GM23248 (cell line): ENCODE data around the gene TCOF1. TPM values are rescaled to one million over a fixed set of nuclear protein-coding genes. Genes with fewer than 3 reads are reported as not detected.
"Not testable (repeated sequence)": the region's sequence is repeated elsewhere in the genome, so short reads cannot be mapped to it uniquely, and the experiment has no call there.

Experiments used
- DNase-seq: peaks from one replicate; pipeline ENCODE4 v3.0.0-alpha.2; 2015
- H2AFZ ChIP-seq: fragments of 200-600 bp; sonication (generic); 2 replicates; pipeline ENCODE4 v1.6.1; 2016; ENCODE audit warnings: antibody characterized with exemption
- H3F3A ChIP-seq: fragments of 200-600 bp; sonication (generic); 2 replicates; pipeline ENCODE4 v1.6.1; 2016; ENCODE audit warnings: mild to moderate bottlenecking, antibody characterized with exemption, mixed run types; ENCODE audit not compliant: insufficient read depth
- H3K27ac ChIP-seq: fragments of 200-600 bp; sonication (generic); 2 replicates; pipeline ENCODE4 v1.5.1; 2016; ENCODE audit warnings: mild to moderate bottlenecking
- H3K27me3 ChIP-seq: fragments of 200-600 bp; sonication (generic); replicated peaks from 2 replicates; pipeline ENCODE4 v1.6.1; 2016; ENCODE audit warnings: mild to moderate bottlenecking; ENCODE audit not compliant: insufficient read depth
- H3K36me3 ChIP-seq: fragments of 200-600 bp; sonication (generic); 2 replicates; pipeline ENCODE4 v1.6.1; 2016; ENCODE audit warnings: low read depth, mild to moderate bottlenecking
- H3K4me1 ChIP-seq: fragments of 200-600 bp; sonication (generic); 2 replicates; pipeline ENCODE4 v1.6.1; 2016; ENCODE audit warnings: mild to moderate bottlenecking; ENCODE audit not compliant: insufficient read depth
- H3K4me2 ChIP-seq: fragments of 200-600 bp; sonication (generic); one replicate; pipeline ENCODE4 v1.6.1; 2016; ENCODE audit warnings: mild to moderate bottlenecking; ENCODE audit not compliant: unreplicated experiment
- H3K4me3 ChIP-seq: fragments of 200-600 bp; sonication (generic); 2 replicates; pipeline ENCODE4 v1.5.1; 2016; ENCODE audit warnings: mild to moderate bottlenecking
- H3K79me2 ChIP-seq: fragments of 200-600 bp; sonication (generic); 2 replicates; pipeline ENCODE4 v1.6.1; 2016; ENCODE audit warnings: mild to moderate bottlenecking; ENCODE audit not compliant: insufficient read depth
- H3K9ac ChIP-seq: fragments of 200-600 bp; sonication (generic); 2 replicates; pipeline ENCODE4 v1.6.1; 2016; ENCODE audit warnings: mild to moderate bottlenecking
- H3K9me2 ChIP-seq: fragments of 200-600 bp; sonication (generic); 2 replicates; pipeline ENCODE4 v1.6.1; 2016; ENCODE audit warnings: mixed run types, mild to moderate bottlenecking, moderate library complexity; ENCODE audit not compliant: insufficient read depth
- H3K9me3 ChIP-seq: fragments of 200-600 bp; sonication (generic); one replicate; pipeline ENCODE4 v1.6.1; 2017; ENCODE audit warnings: low read depth
- H4K20me1 ChIP-seq: fragments of 200-600 bp; sonication (generic); 2 replicates; pipeline ENCODE4 v1.6.0; 2016; ENCODE audit not compliant: insufficient read depth
- EZH2 ChIP-seq: fragments of 200-600 bp; sonication (generic); IDR thresholded peaks from 2 replicates; pipeline ENCODE4 v1.6.1; 2018; ENCODE audit warnings: antibody characterized with exemption, mild to moderate bottlenecking; ENCODE audit not compliant: insufficient read depth, poor library complexity, severe bottlenecking
- EZH2phosphoT487 ChIP-seq: fragments of 200-600 bp; sonication (generic); IDR thresholded peaks from 2 replicates; pipeline ENCODE4 v1.6.1; 2018; ENCODE audit warnings: antibody characterized with exemption, moderate library complexity, mild to moderate bottlenecking, low read depth; ENCODE audit not compliant: insufficient read depth
- WGBS, 2 experiments: methylation state at CpG; one replicate each; pipeline ENCODE4 v1.1.6; 2015 to 2017; ENCODE audit warnings: low lambda C conversion rate in 2 of 2, low coverage in 1 of 2; ENCODE audit errors: missing lambda C conversion rate in 2 of 2; 5-methylcytosine and 5-hydroxymethylcytosine counted together
- in situ Hi-C: fragments of 300-500 bp; cut with MboI; formaldehyde crosslinking; loops from 2 replicates; pipeline ENCODE4 v1.15.0; 2020
- polyA plus RNA-seq: library from polyadenylated mRNA; unstranded; fragments of >200 nt; fragmentation: Nextera tagmentation; extraction: Ambion mirVana; gene quantifications from 2 replicates; pipeline ENCODE4 v1.2.1, GENCODE V29; 2016
- total RNA-seq: library from RNA; depleted of rRNA; stranded (reverse); fragments of >200 nt; shearing (Covaris generic); gene quantifications from 2 replicates; pipeline ENCODE4 v1.2.3, GENCODE V29; 2014

The TCOF1 gene
- total and polyA plus RNA-seq, 2 experiments from 2014 or later, result 15.1 to 18.0 TPM

- no peak within 1 kb of the TSS for H3K4me2 ChIP-seq
- no peak within 1 kb of the TSS for H2AFZ ChIP-seq
- no peaks in the 10 kb centered on the region for H3K79me2 ChIP-seq
- peak; percentile 30 for DNase-seq
- no peak within 1 kb of the TSS for H3K4me3 ChIP-seq
- no peaks in the 10 kb centered on the region for H3K36me3 ChIP-seq
- H3K27ac ChIP-seq, result no peak within 1 kb of the TSS
- H3K4me1 ChIP-seq, result no peaks in the 10 kb centered on the region
- no peaks in the 10 kb centered on the region for H3F3A ChIP-seq
- no peaks in the 10 kb centered on the region for H3K9me2 ChIP-seq
- H3K9me3 ChIP-seq, result no peaks in the 10 kb centered on the region
- H4K20me1 ChIP-seq, result no peaks in the 10 kb centered on the region
- no peak for TF ChIP-seq EZH2
- no peak for TF ChIP-seq EZH2phosphoT487
- no peaks in the 10 kb centered on the region for H3K27me3 ChIP-seq
- 55 to 58% methylated on average over 20 of the region's 20 CpGs for WGBS, 2 experiments
- in situ Hi-C loops, result no loop called here
- H3K9ac ChIP-seq, result no peak within 1 kb of the TSS
Observed at GRCh38 chr5:150412319-150413175, 55.0 kb downstream of the TCOF1 start, which contains the start of gene CD74. CD74 (minus strand) TSS chr5:150412910; CDS start chr5:150412749, 161 bp downstream.

- no peak for DNase-seq
- Histone ChIP-seq H3K9ac (no peak overlapping the region), H3K4me1 (no peaks in the 10 kb centered on the region), H3K27ac (no peak overlapping the region), H3F3A (no peaks in the 10 kb centered on the region), H3K36me3 (no peaks in the 10 kb centered on the region), H2AFZ (no peak overlapping the region), H3K27me3 (no peaks in the 10 kb centered on the region), H3K9me3 (no peaks in the 10 kb centered on the region), H4K20me1 (no peaks in the 10 kb centered on the region), H3K4me2 (no peak overlapping the region), H3K79me2 (no peaks in the 10 kb centered on the region), H3K9me2 (no peaks in the 10 kb centered on the region), H3K4me3 (no peak overlapping the region)
- in situ Hi-C loops, result no loop called here
- TF ChIP-seq EZH2 (no peak), EZH2phosphoT487 (no peak)
- 81 to 87% methylated on average over 12 of the region's 12 CpGs for WGBS, 2 experiments
Observed at GRCh38 chr5:150413176-150413901, 55.8 kb downstream of the TCOF1 start.

- DNase-seq, H3K4me2 ChIP-seq, H2AFZ ChIP-seq, H3K4me3 ChIP-seq, H3K9ac ChIP-seq, H3K79me2 ChIP-seq, H3F3A ChIP-seq, H3K36me3 ChIP-seq, in situ Hi-C loops, H3K27ac ChIP-seq, H4K20me1 ChIP-seq, H3K4me1 ChIP-seq, H3K27me3 ChIP-seq, H3K9me2 ChIP-seq, H3K9me3 ChIP-seq: not testable (repeated sequence)
- 87 to 88% methylated on average over 16 of the region's 16 CpGs for WGBS, 2 experiments
Observed at GRCh38 chr5:150413902-150414790, 56.6 kb downstream of the TCOF1 start.

- no peak overlapping the region for H3K4me2 ChIP-seq
- no peaks in the 10 kb centered on the region for H3K27me3 ChIP-seq
- H3K4me3 ChIP-seq, result no peak overlapping the region
- no peaks in the 10 kb centered on the region for H3F3A ChIP-seq
- DNase-seq, result no peak
- in situ Hi-C loops, result no loop called here
- TF ChIP-seq EZH2phosphoT487 (no peak), EZH2 (no peak)
- H3K9me2 ChIP-seq, result no peaks in the 10 kb centered on the region
- no peaks in the 10 kb centered on the region for H4K20me1 ChIP-seq
- no peaks in the 10 kb centered on the region for H3K4me1 ChIP-seq
- no peak overlapping the region for H3K27ac ChIP-seq
- H3K79me2 ChIP-seq, result no peaks in the 10 kb centered on the region
- no peaks in the 10 kb centered on the region for H3K36me3 ChIP-seq
- no peaks in the 10 kb centered on the region for H3K9me3 ChIP-seq
- WGBS, 2 experiments, result 69 to 74% methylated on average over 7 of the region's 7 CpGs
- H2AFZ ChIP-seq, result no peak overlapping the region
- H3K9ac ChIP-seq, result no peak overlapping the region
Observed at GRCh38 chr5:150419630-150420270, 62.3 kb downstream of the TCOF1 start.
